ENCODE measurements around the gene DNAJB14.
"Not testable (repeated sequence)": the region's sequence is repeated elsewhere in the genome, so short reads cannot be mapped to it uniquely, and the experiment has no call there.

DNAJB14 gene

GRCh38 chr4:99946356-99947189 lies at the start of gene DNAJB14:
TSS of gene DNAJB14 (minus strand) at chr4:99946618. CDS start at chr4:99946571, 47 bp downstream.
- FAIRE-seq (peak; percentile 64), DNase-seq (ENCODE audit: insufficient read length, low spot score) (peak; percentile 34)

- no peak for FAIRE-seq
- no peak for DNase-seq (ENCODE audit: insufficient read length, low spot score)
Measured at GRCh38 chr4:99991741-99992140, 45.3 kb upstream of the DNAJB14 start.

- no peak for FAIRE-seq
Measured at GRCh38 chr4:99987681-99988080, 41.3 kb upstream of the DNAJB14 start.

GRCh38 chr4:99986792-99987191 lies 40.4 kb upstream of the DNAJB14 start:
- FAIRE-seq (no peak), DNase-seq (ENCODE audit: insufficient read length, low spot score) (no peak)

More at GRCh38 chr4:99987681-99988080, 41.3 kb upstream of the DNAJB14 start:
- no peak for DNase-seq (ENCODE audit: insufficient read length, low spot score)

- DNase-seq (ENCODE audit: insufficient read length, low spot score) (no peak), FAIRE-seq (no peak)
Measured at GRCh38 chr4:99983289-99983943, 37.0 kb upstream of the DNAJB14 start.

GRCh38 chr4:99979872-99980271 lies 33.5 kb upstream of the DNAJB14 start:
- no peak for FAIRE-seq
- DNase-seq (ENCODE audit: insufficient read length, low spot score): no peak

GRCh38 chr4:99971453-99972111 lies 25.2 kb upstream of the DNAJB14 start:
- DNase-seq (ENCODE audit: insufficient read length, low spot score): no peak
- no peak for FAIRE-seq

- no peak for DNase-seq (ENCODE audit: insufficient read length, low spot score)
- FAIRE-seq: no peak
Measured at GRCh38 chr4:99968330-99968729, 21.9 kb upstream of the DNAJB14 start.

- no peak for FAIRE-seq
- no peak for DNase-seq (ENCODE audit: insufficient read length, low spot score)
Measured at GRCh38 chr4:99966692-99967091, 20.3 kb upstream of the DNAJB14 start.

GRCh38 chr4:99965674-99966350 lies 19.4 kb upstream of the DNAJB14 start:
- no peak for FAIRE-seq
- DNase-seq (ENCODE audit: insufficient read length, low spot score): no peak

- no peak for DNase-seq (ENCODE audit: insufficient read length, low spot score)
- FAIRE-seq: no peak
Measured at GRCh38 chr4:99965173-99965572, 18.8 kb upstream of the DNAJB14 start.

GRCh38 chr4:99961711-99962110 lies 15.3 kb upstream of the DNAJB14 start:
- DNase-seq (ENCODE audit: insufficient read length, low spot score) (no peak), FAIRE-seq (no peak)

GRCh38 chr4:99960648-99961047 lies 14.2 kb upstream of the DNAJB14 start:
- DNase-seq (ENCODE audit: insufficient read length, low spot score): no peak
- no peak for FAIRE-seq

- not testable (repeated sequence) for DNase-seq (ENCODE audit: insufficient read length, low spot score); FAIRE-seq
Measured at GRCh38 chr4:99958207-99958606, 11.8 kb upstream of the DNAJB14 start.

- FAIRE-seq: no peak
- no peak for DNase-seq (ENCODE audit: insufficient read length, low spot score)
Measured at GRCh38 chr4:99950913-99951254, 4.5 kb upstream of the DNAJB14 start.

GRCh38 chr4:99949999-99950912 lies 3.8 kb upstream of the DNAJB14 start, which contains the start of gene H2AZ1:
TSS of gene H2AZ1 (minus strand) at chr4:99950275. CDS start at chr4:99950170, 105 bp downstream.
- DNase-seq (ENCODE audit: insufficient read length, low spot score) (peak; percentile 86), FAIRE-seq (peak; percentile 90)

- FAIRE-seq: peak; percentile 92
Measured at GRCh38 chr4:99949034-99949998, 2.9 kb upstream of the DNAJB14 start.

GRCh38 chr4:99947608-99948007 lies 1.2 kb upstream of the DNAJB14 start:
- DNase-seq (ENCODE audit: insufficient read length, low spot score) (no peak), FAIRE-seq (no peak)

More at GRCh38 chr4:99949034-99949998, 2.9 kb upstream of the DNAJB14 start:
- DNase-seq (ENCODE audit: insufficient read length, low spot score): peak; percentile 61

GRCh38 chr4:99947190-99947578 lies 766 bp upstream of the DNAJB14 start:
- no peak for FAIRE-seq

More at GRCh38 chr4:99947190-99947578, 766 bp upstream of the DNAJB14 start:
- no peak for DNase-seq (ENCODE audit: insufficient read length, low spot score)

All from GM19239 (cell line).